Chondrocyte (in vitro differentiated cells): Measurements from ENCODE around the gene CCDC51. TPM values are rescaled to one million over a fixed set of nuclear protein-coding genes. Genes with fewer than 3 reads are reported as not detected.

ENCODE experiments used
- DNase-seq: peaks from one replicate; pipeline ENCODE4 v3.0.0; 2021; ENCODE audit warnings: mixed read lengths, low spot score
- H3K27ac Mint-ChIP-seq: one replicate; pipeline ENCODE4 v1.8.0; 2021; ENCODE audit warnings: mild to moderate bottlenecking, moderate library complexity, mixed read lengths; ENCODE audit not compliant: unreplicated experiment
- H3K27me3 Mint-ChIP-seq: 2 replicates; pipeline ENCODE4 v1.8.0; 2021; ENCODE audit warnings: low read depth, mixed read lengths
- H3K36me3 Mint-ChIP-seq: 2 replicates; pipeline ENCODE4 v1.8.0; 2021; ENCODE audit warnings: low read depth, mixed read lengths
- H3K4me1 Mint-ChIP-seq: 2 replicates; pipeline ENCODE4 v1.8.0; 2021; ENCODE audit warnings: low read depth, mild to moderate bottlenecking, mixed read lengths
- H3K4me3 Mint-ChIP-seq: one replicate; pipeline ENCODE4 v1.8.0; 2021; ENCODE audit warnings: mild to moderate bottlenecking, moderate library complexity, mixed read lengths; ENCODE audit not compliant: unreplicated experiment
- H3K9me3 Mint-ChIP-seq: 2 replicates; pipeline ENCODE4 v1.8.0; 2021; ENCODE audit warnings: low read depth, mixed read lengths
- CTCF ChIP-seq: fragments of 200-600 bp; sonication (generic); IDR thresholded peaks from 2 replicates; pipeline ENCODE4 v1.5.0; 2021; ENCODE audit warnings: antibody characterized with exemption, mild to moderate bottlenecking, moderate library complexity
- total RNA-seq: library from RNA; stranded (reverse); gene quantifications from 3 replicates; pipeline ENCODE4 v1.2.1, GENCODE V29; 2021

The CCDC51 gene
- total RNA-seq, 1 donor from 2014 or later = 25.8 TPM

GRCh38 chr3:48395714-48396113 is 44.2 kb downstream of the CCDC51 start:
- peaks cover 1% of the 10 kb centered on the region for H3K4me1 Mint-ChIP-seq
- DNase-seq = no peak
- TF ChIP-seq CTCF = no peak
- peaks cover 11% of the 10 kb centered on the region for H3K27me3 Mint-ChIP-seq
- peaks cover 4% of the 10 kb centered on the region for H3K36me3 Mint-ChIP-seq
- H3K27ac Mint-ChIP-seq = no peak overlapping the region
- H3K4me3 Mint-ChIP-seq = no peak overlapping the region
- H3K9me3 Mint-ChIP-seq = peaks cover 4% of the 10 kb centered on the region

- H3K4me3 Mint-ChIP-seq = no peak overlapping the region
- peaks cover 4% of the 10 kb centered on the region for H3K9me3 Mint-ChIP-seq
- H3K27ac Mint-ChIP-seq = no peak overlapping the region
- DNase-seq = no peak
- H3K36me3 Mint-ChIP-seq = peaks cover 3% of the 10 kb centered on the region
- TF ChIP-seq CTCF = no peak
- H3K4me1 Mint-ChIP-seq = peaks cover 6% of the 10 kb centered on the region
- H3K27me3 Mint-ChIP-seq = peaks cover 11% of the 10 kb centered on the region
These were observed 45.5 kb downstream of the CCDC51 start for GRCh38 chr3:48394391-48394790.

GRCh38 chr3:48388966-48389365 is 51.0 kb downstream of the CCDC51 start:
- H3K27ac Mint-ChIP-seq = no peak overlapping the region

GRCh38 chr3:48387634-48388033 is 52.3 kb downstream of the CCDC51 start:
- Mint-ChIP-seq H3K4me3 (no peak overlapping the region), H3K4me1 (peaks cover 6% of the 10 kb centered on the region), H3K9me3 (peaks cover 16% of the 10 kb centered on the region)

More at GRCh38 chr3:48388966-48389365, 51.0 kb downstream of the CCDC51 start:
- H3K4me3 Mint-ChIP-seq = no peak overlapping the region
- peaks cover 6% of the 10 kb centered on the region for H3K4me1 Mint-ChIP-seq
- no peak for DNase-seq
- peaks cover 17% of the 10 kb centered on the region for H3K9me3 Mint-ChIP-seq
- TF ChIP-seq CTCF = no peak
- peaks cover 10% of the 10 kb centered on the region for H3K36me3 Mint-ChIP-seq
- peaks cover 20% of the 10 kb centered on the region for H3K27me3 Mint-ChIP-seq

More at GRCh38 chr3:48387634-48388033, 52.3 kb downstream of the CCDC51 start:
- peaks cover 28% of the 10 kb centered on the region for H3K27me3 Mint-ChIP-seq
- H3K27ac Mint-ChIP-seq = no peak overlapping the region
- no peak for DNase-seq
- H3K36me3 Mint-ChIP-seq = peaks cover 9% of the 10 kb centered on the region
- no peak for TF ChIP-seq CTCF

Other genes starting within 250 kb of the CCDC51 start
- gene CAMP, start 216.6 kb downstream of the CCDC51 start, total RNA-seq = not detected in 3 replicates
- gene ZNF589, start 199.0 kb downstream of the CCDC51 start, total RNA-seq = 7.7 to 9.4 TPM (median 8.0 TPM) in 3 replicates
- 16.2 to 26.0 TPM (median 19.0 TPM) in 3 replicates for gene NME6, start 138.8 kb downstream of the CCDC51 start, total RNA-seq
- gene SPINK8, start 106.5 kb downstream of the CCDC51 start, total RNA-seq = not detected in 3 replicates
- not detected in 3 replicates for gene FBXW12, start 67.9 kb downstream of the CCDC51 start, total RNA-seq
- 63.2 to 115 TPM (median 108 TPM) in 3 replicates for gene PLXNB1, start 10.0 kb downstream of the CCDC51 start, total RNA-seq
- 184 to 243 TPM (median 184 TPM) in 3 replicates for gene TMA7, start 138 bp upstream of the CCDC51 start, total RNA-seq
- 8.7 to 10.7 TPM (median 8.8 TPM) in 3 replicates for gene ATRIP, start 6.6 kb upstream of the CCDC51 start, total RNA-seq
- gene SHISA5, start 64.1 kb upstream of the CCDC51 start, total RNA-seq = 162 to 188 TPM (median 188 TPM) in 3 replicates
- gene PFKFB4, start 116.7 kb upstream of the CCDC51 start, total RNA-seq = 14.6 to 23.2 TPM (median 19.9 TPM) in 3 replicates
- 1.6 to 3.4 TPM (median 3.3 TPM) in 3 replicates for gene UCN2, start 123.7 kb upstream of the CCDC51 start, total RNA-seq
- gene COL7A1, start 155.2 kb upstream of the CCDC51 start, total RNA-seq = 15.9 to 36.6 TPM (median 36.5 TPM) in 3 replicates
- 223 to 258 TPM (median 233 TPM) in 3 replicates for gene UQCRC1, start 169.5 kb upstream of the CCDC51 start, total RNA-seq
- gene TMEM89, start 181.7 kb upstream of the CCDC51 start, total RNA-seq = 0.70 TPM in 1 of 3 replicates, not detected in the others
- 66.8 to 70.5 TPM (median 69.3 TPM) in 3 replicates for gene SLC26A6, start 195.3 kb upstream of the CCDC51 start, total RNA-seq
- 9.6 to 11.4 TPM (median 10.5 TPM) in 3 replicates for gene CELSR3, start 222.8 kb upstream of the CCDC51 start, total RNA-seq
- gene NCKIPSD, start 245.8 kb upstream of the CCDC51 start, total RNA-seq = 24.0 to 27.2 TPM (median 24.7 TPM) in 3 replicates